Peyer's patch (tissue), 4 donors: Measurements from ENCODE around the gene APBA1. TPM values are rescaled to one million over a fixed set of nuclear protein-coding genes. Genes with fewer than 3 reads are reported as not detected.

Experiments
- DNase-seq, 3 donors: peaks; one replicate each; pipeline ENCODE4 v3.0.0-alpha.2; 2017 to 2019
- H3K27ac ChIP-seq, 4 donors: fragments of 200-600 bp; sonication (generic); one replicate each; pipeline ENCODE4 v1.5.1; 2016 to 2019
- H3K27me3 ChIP-seq, 2 donors: fragments of 200-600 bp; sonication (generic); one replicate each; pipeline ENCODE4 v1.5.1; 2019
- H3K36me3 ChIP-seq, 3 donors: fragments of 200-600 bp; sonication (generic); one replicate each; pipeline ENCODE4 v1.5.1; 2016 to 2019
- H3K4me1 ChIP-seq, 4 donors: fragments of 200-600 bp; sonication (generic); one replicate each; pipeline ENCODE4 v1.5.1; 2016 to 2019
- H3K4me3 ChIP-seq, 4 donors: fragments of 200-600 bp; sonication (generic); 1 replicate in 3 of 4; 2 replicates in 1 of 4; pipeline ENCODE4 v1.5.1; 2016 to 2019; ENCODE audit warnings: mild to moderate bottlenecking in 1 of 4
- H3K9me3 ChIP-seq, 4 donors: fragments of 200-600 bp; sonication (generic); one replicate each; pipeline ENCODE4 v1.5.1; 2016 to 2019; ENCODE audit warnings: mild to moderate bottlenecking in 1 of 4
- POLR2A ChIP-seq, 2 donors: fragments of 450-650 bp; IDR thresholded peaks; one replicate each; pipeline ENCODE4 v1.5.1; 2017; ENCODE audit warnings: antibody characterized with exemption in 2 of 2, mild to moderate bottlenecking in 2 of 2, moderate library complexity in 2 of 2
- total RNA-seq, 4 donors: library from RNA; depleted of rRNA; stranded (reverse); fragments of >200 nt; gene quantifications; one replicate each; pipeline ENCODE4 v1.1.0, GENCODE V29; 2016
- TF ChIP-seq, protein P1 (sequence below), 6 experiments: fragments of 450-650 bp in 4 of 6; fragments of 200-600 bp in 2 of 6; sonication (generic) in 1 of 6; IDR thresholded peaks; one replicate each; pipeline ENCODE4 v1.5.1; 2017 to 2019; ENCODE audit warnings: antibody characterized with exemption in 6 of 6, mild to moderate bottlenecking in 3 of 6, moderate library complexity in 1 of 6

The APBA1 gene
- total RNA-seq, 4 donors from 2014 or later, result 0.88 to 14.9 (median 3.9) TPM

DNA sequence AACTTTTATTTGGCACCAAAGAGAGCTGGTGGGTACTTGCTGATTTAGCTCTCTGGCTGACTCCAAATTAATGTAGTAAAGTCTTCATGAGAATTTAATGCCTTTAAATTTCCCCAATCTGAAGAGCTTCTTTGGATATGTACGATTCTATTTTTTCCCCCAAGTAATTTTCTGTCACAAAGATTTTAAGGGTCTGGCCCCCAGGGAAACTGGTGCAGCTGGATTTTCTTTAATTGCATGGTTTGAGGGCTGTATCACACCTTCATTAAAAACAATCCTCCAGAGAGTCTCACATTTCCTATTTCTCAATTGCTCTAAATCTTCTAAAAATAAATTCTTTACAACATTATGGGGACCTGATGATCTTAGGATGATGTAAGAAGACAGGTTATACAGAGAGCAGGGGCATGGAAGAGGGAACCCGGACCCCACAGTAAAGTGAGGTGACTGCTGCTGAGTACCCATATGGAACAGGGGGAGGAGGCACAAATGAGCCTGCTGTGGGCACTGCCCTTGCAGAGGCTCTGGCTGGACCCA is 188.2 kb downstream of the APBA1 start:
- H3K9me3 ChIP-seq, result no peaks in the 10 kb centered on the region

DNA sequence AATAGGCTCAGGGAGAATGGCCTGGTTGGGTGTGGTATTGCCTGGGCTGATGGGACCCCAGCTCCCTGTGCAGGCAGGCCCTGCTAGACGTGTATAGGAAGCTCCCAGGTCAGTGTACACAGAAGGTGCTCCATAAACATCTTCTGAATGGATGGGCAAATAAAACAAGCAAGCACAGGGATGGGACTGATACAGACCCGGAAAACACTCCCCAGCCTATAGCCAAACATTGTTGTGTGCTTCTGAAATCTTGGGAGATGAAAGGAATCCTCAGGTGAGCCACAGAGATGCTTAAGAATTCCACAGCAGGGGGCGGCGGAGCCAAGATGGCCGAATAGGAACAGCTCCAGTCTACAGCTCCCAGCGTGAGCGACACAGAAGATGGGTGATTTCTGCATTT is 195.4 kb downstream of the APBA1 start:
- H3K27ac ChIP-seq, result no peak overlapping the region
- no peaks in the 10 kb centered on the region for H3K4me1 ChIP-seq
- no peak for DNase-seq
- H3K27me3 ChIP-seq, result no peaks in the 10 kb centered on the region
- H3K4me3 ChIP-seq, result no peak overlapping the region
- TF ChIP-seq POLR2A (IDR thresholded peaks at IDR 0.05), result no peak
- TF ChIP-seq, protein P1, sequence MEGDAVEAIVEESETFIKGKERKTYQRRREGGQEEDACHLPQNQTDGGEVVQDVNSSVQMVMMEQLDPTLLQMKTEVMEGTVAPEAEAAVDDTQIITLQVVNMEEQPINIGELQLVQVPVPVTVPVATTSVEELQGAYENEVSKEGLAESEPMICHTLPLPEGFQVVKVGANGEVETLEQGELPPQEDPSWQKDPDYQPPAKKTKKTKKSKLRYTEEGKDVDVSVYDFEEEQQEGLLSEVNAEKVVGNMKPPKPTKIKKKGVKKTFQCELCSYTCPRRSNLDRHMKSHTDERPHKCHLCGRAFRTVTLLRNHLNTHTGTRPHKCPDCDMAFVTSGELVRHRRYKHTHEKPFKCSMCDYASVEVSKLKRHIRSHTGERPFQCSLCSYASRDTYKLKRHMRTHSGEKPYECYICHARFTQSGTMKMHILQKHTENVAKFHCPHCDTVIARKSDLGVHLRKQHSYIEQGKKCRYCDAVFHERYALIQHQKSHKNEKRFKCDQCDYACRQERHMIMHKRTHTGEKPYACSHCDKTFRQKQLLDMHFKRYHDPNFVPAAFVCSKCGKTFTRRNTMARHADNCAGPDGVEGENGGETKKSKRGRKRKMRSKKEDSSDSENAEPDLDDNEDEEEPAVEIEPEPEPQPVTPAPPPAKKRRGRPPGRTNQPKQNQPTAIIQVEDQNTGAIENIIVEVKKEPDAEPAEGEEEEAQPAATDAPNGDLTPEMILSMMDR (IDR thresholded peaks at IDR 0.05), result no peak
- no peaks in the 10 kb centered on the region for H3K9me3 ChIP-seq
- H3K36me3 ChIP-seq, result no peaks in the 10 kb centered on the region

More for the DNA sequence above, 188.2 kb downstream of the APBA1 start:
- TF ChIP-seq, protein P1 (IDR thresholded peaks at IDR 0.05), result no peak
- TF ChIP-seq POLR2A (IDR thresholded peaks at IDR 0.05), result no peak
- no peak overlapping the region for H3K27ac ChIP-seq
- H3K4me3 ChIP-seq, result no peak overlapping the region
- no peak for DNase-seq
- H3K4me1 ChIP-seq, result no peaks in the 10 kb centered on the region
- H3K27me3 ChIP-seq, result no peaks in the 10 kb centered on the region
- H3K36me3 ChIP-seq, result no peaks in the 10 kb centered on the region

DNA sequence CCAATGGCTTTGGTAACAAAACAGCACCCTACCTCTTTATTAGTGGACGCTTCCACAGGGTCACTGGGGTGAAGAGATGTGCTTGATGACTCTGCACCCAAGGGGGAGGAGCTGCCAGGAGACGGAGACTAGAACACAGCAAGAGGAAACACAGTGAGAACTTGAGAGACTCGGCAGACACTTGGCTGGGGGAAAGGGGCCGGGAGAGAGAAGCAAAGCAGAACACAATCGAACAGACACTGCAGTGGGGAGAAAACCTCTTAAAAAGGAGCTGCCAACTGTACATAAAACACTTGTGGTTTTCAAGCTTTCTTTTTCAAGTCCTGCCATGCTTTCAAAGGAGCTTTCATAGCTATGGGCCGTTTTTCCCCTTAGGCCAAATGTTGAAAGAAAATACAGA is 196.2 kb downstream of the APBA1 start:
- Histone ChIP-seq H3K4me3 (no peak overlapping the region), H3K27me3 (no peaks in the 10 kb centered on the region), H3K4me1 (peaks cover 0 to 4% (median 0%) of the 10 kb centered on the region in 4 donors), H3K36me3 (no peaks in the 10 kb centered on the region), H3K27ac (no peak overlapping the region), H3K9me3 (no peaks in the 10 kb centered on the region)
- TF ChIP-seq, protein P1 (IDR thresholded peaks at IDR 0.05), result no peak
- no peak for TF ChIP-seq POLR2A (IDR thresholded peaks at IDR 0.05)
- no peak for DNase-seq

DNA sequence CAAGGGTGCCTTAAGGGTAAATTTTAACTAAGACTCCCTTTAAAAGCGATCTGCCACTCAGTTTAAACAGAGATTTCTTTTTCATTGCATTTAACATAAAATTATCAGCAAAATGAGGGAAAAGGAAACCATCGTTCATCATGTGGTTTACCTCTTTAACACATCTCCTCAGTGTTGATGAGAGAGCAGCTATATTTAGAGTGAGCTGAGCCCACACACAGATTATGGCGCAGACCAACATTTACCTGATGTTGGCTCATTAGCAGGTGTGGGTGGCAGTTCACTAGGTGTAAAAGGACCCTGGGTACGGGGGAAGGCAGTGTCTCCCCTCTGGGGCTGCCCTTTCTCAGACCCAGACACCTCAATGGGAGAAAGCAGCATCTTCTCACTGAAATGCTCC is 197.3 kb downstream of the APBA1 start:
- H3K4me1 ChIP-seq, result peaks cover 0 to 8% (median 0%) of the 10 kb centered on the region in 4 donors
- no peak for DNase-seq
- no peak overlapping the region for H3K4me3 ChIP-seq
- H3K9me3 ChIP-seq, result no peaks in the 10 kb centered on the region
- TF ChIP-seq, protein P1 (IDR thresholded peaks at IDR 0.05), result no peak
- TF ChIP-seq POLR2A (IDR thresholded peaks at IDR 0.05), result no peak
- H3K27ac ChIP-seq, result no peak overlapping the region
- H3K36me3 ChIP-seq, result no peaks in the 10 kb centered on the region
- no peaks in the 10 kb centered on the region for H3K27me3 ChIP-seq

DNA sequence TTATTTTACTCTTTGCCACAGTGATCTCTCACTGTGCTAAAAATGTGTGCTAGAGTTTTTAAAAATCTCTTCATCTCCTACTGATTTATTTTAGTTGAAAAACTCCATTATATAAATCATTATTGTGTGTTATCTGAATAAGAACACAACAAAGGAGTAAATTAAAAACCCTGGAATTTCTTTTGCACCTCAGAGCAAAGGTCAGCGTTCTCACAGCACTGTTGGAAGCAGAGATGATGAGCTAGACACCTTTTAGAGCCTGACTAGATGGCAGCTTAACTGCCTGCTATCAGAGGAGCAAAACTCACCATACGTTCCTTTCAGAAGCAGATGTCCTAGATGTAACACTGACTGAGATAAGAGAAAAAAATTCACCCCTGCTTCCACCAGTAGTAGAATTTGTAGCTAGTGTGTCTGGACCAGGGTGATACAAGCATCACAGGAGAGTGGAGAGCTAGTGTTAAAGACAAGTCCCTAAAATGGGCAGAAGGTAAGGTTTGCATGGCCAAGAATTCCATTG is 200.0 kb downstream of the APBA1 start:
- no peaks in the 10 kb centered on the region for H3K9me3 ChIP-seq
- DNase-seq, result no peak
- H3K36me3 ChIP-seq, result no peaks in the 10 kb centered on the region
- H3K27ac ChIP-seq, result no peak overlapping the region
- TF ChIP-seq POLR2A (IDR thresholded peaks at IDR 0.05), result no peak
- TF ChIP-seq, protein P1 (IDR thresholded peaks at IDR 0.05), result no peak
- H3K27me3 ChIP-seq, result no peaks in the 10 kb centered on the region
- H3K4me3 ChIP-seq, result no peak overlapping the region
- H3K4me1 ChIP-seq, result peaks cover 0 to 8% (median 0%) of the 10 kb centered on the region in 4 donors
